ENCODE measurements around the gene USP40.

DNA sequence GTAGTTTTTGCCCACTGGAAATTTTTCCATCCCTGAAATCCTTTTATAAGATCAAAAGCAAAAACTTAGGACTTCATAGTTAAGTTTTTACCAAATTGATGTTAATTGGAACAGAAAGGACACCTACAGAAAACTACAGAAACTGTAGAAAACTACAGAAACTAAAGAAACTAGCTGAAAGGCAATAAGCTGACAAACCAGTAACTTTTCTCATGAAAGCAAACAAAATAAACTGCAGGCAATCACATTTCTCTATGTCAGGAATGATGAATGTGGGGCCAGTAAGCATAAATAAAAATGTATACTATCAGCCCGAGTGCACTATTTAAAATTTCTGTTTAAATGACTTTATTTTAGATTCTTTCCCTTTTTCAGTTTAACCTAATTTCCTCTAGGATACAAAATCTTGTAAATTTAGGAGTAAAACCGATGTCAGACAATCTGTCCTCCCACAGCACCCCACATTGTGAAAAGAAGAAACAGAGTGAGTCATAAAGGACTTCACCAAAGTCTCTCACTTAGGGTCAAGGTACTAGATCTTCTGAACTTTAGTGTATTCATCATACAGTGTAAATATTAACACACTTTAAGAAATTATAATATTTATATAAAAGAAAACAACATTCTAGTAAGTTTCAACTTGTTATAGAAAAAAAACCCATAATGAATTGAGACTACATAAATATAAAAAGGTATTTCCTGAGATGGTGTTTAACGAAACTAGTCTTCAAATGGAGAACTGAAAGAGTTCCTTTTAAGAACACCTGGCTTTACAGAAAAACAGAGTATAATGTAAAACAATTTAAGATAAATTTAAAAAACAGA is 46.6 kb downstream of the USP40 start:
- TF ChIP-seq, protein P1, sequence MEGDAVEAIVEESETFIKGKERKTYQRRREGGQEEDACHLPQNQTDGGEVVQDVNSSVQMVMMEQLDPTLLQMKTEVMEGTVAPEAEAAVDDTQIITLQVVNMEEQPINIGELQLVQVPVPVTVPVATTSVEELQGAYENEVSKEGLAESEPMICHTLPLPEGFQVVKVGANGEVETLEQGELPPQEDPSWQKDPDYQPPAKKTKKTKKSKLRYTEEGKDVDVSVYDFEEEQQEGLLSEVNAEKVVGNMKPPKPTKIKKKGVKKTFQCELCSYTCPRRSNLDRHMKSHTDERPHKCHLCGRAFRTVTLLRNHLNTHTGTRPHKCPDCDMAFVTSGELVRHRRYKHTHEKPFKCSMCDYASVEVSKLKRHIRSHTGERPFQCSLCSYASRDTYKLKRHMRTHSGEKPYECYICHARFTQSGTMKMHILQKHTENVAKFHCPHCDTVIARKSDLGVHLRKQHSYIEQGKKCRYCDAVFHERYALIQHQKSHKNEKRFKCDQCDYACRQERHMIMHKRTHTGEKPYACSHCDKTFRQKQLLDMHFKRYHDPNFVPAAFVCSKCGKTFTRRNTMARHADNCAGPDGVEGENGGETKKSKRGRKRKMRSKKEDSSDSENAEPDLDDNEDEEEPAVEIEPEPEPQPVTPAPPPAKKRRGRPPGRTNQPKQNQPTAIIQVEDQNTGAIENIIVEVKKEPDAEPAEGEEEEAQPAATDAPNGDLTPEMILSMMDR (IDR thresholded peaks at IDR 0.05) = no peak
- TF ChIP-seq POLR2AphosphoS5 (IDR thresholded peaks at IDR 0.05) = no peak
- TF ChIP-seq POLR2A (IDR thresholded peaks at IDR 0.05) = no peak
